Adrenal gland (tissue), 12 donors: ENCODE data around the gene PRKG1. TPM values are rescaled to one million over a fixed set of nuclear protein-coding genes. Genes with fewer than 3 reads are reported as not detected.

Experiments
- DNase-seq, 7 donors: peaks; one replicate each; pipeline ENCODE4 v3.0.0-alpha.2; 2019 to 2020
- H3K27ac ChIP-seq, 5 donors: fragments of 200-600 bp; sonication (generic) in 4 of 5; 1 replicate in 3 of 5; 2 replicates in 2 of 5; pipeline versions ENCODE4 v1.5.1 to v1.8.0; 2016 to 2020; ENCODE audit warnings: mild to moderate bottlenecking in 1 of 5
- H3K27me3 ChIP-seq: fragments of 200-600 bp; 2 replicates; pipeline ENCODE4 v1.8.0; 2021
- H3K36me3 ChIP-seq, 2 donors: fragments of 200-600 bp; replicated peaks in 1 of 2; 1 replicate in 1 of 2; 2 replicates in 1 of 2; pipeline versions ENCODE4 v1.5.1 to v1.8.0; 2018 to 2022
- H3K4me1 ChIP-seq, 2 donors: fragments of 200-600 bp; replicated peaks in 1 of 2; 1 replicate in 1 of 2; 2 replicates in 1 of 2; pipeline versions ENCODE4 v1.5.1 to v1.8.0; 2018 to 2021
- H3K4me3 ChIP-seq, 4 donors: fragments of 200-600 bp; sonication (generic) in 3 of 4; one replicate each; pipeline ENCODE4 v1.5.1; 2016 to 2018
- H3K9me3 ChIP-seq, 3 donors: fragments of 200-600 bp; sonication (generic) in 1 of 3; replicated peaks in 1 of 3; 1 replicate in 2 of 3; 2 replicates in 1 of 3; pipeline versions ENCODE4 v1.5.1 to v1.8.0; 2016 to 2021
- POLR2A ChIP-seq, 2 donors: fragments of 450-650 bp; IDR thresholded peaks; one replicate each; pipeline ENCODE4 v1.6.1; 2017; ENCODE audit warnings: antibody characterized with exemption in 2 of 2, mild to moderate bottlenecking in 2 of 2, moderate library complexity in 1 of 2
- WGBS, 4 donors: extraction: QIAGEN DNeasy Blood & Tissue Kit in 2 of 4; methylation state at CpG; one replicate each; pipeline versions ENCODE4 v1.1.5 to v1.1.7; 2013 to 2017; 5-methylcytosine and 5-hydroxymethylcytosine counted together
- intact Hi-C, 2 donors: fragments of 100-400 bp; cut with DNase I; formaldehyde crosslinking; loops; one replicate each; pipeline versions ENCODE4 v1.14.1 to v1.15.0; 2022 to 2023
- polyA plus RNA-seq, 3 donors: library from polyadenylated mRNA; stranded (reverse); fragments of 200-250 nt in 2 of 3; fragments of 350-450 nt in 1 of 3; fragmentation: Illumina TruSeq in 1 of 3; extraction: RNeasy Lipid Tissue Mini Kit (QIAGEN cat#74804) in 1 of 3; gene quantifications; one replicate each; pipeline ENCODE4 v1.2.3, GENCODE V29; 2013 to 2014
- total RNA-seq, 9 donors: library from RNA; depleted of rRNA in 4 of 9; stranded (reverse); fragments of >200 nt in 4 of 9; fragments of 120-200 nt in 1 of 9; fragmentation: NEBNext Ultra II Directional in 1 of 9; extraction: Animal tissue kit (Norgen Biotek cat#: 25700) in 1 of 9; gene quantifications; one replicate each; pipeline versions ENCODE4 v1.1.0 to v1.2.4, GENCODE V29; 2013 to 2023
- TF ChIP-seq, protein P1 (sequence below), 6 experiments: fragments of 450-650 bp in 4 of 6; fragments of 200-600 bp in 2 of 6; sonication (generic) in 1 of 6; IDR thresholded peaks; 1 replicate in 5 of 6; 2 replicates in 1 of 6; pipeline versions ENCODE4 v1.5.1 to v1.8.0; 2016 to 2021; ENCODE audit warnings: antibody characterized with exemption in 6 of 6, mild to moderate bottlenecking in 2 of 6, moderate library complexity in 1 of 6
- donor health status: healthy with polysubstance abuse.
- donor health status: Bipolar disorder and iron deficiency.
- donor health status: DM: yes; HTN: yes; CAD: no.
- donor health status: DM: no; HTN: no; CAD: no.
- donor health status: DM: no; HTN: no; CAD: no.
- donor health status: DM: yes; HTN: yes; CAD: no.

Gene PRKG1
- total and polyA plus RNA-seq, 12 donors, result 6.9 to 104 (median 29.7) TPM

- Histone ChIP-seq H3K36me3 (no peaks in the 10 kb centered on the region), H3K4me1 (no peaks in the 10 kb centered on the region), H3K4me3 (no peak overlapping the region), H3K27ac (no peak overlapping the region), H3K9me3 (no peaks in the 10 kb centered on the region), H3K27me3 (no peaks in the 10 kb centered on the region)
- TF ChIP-seq, protein P1, sequence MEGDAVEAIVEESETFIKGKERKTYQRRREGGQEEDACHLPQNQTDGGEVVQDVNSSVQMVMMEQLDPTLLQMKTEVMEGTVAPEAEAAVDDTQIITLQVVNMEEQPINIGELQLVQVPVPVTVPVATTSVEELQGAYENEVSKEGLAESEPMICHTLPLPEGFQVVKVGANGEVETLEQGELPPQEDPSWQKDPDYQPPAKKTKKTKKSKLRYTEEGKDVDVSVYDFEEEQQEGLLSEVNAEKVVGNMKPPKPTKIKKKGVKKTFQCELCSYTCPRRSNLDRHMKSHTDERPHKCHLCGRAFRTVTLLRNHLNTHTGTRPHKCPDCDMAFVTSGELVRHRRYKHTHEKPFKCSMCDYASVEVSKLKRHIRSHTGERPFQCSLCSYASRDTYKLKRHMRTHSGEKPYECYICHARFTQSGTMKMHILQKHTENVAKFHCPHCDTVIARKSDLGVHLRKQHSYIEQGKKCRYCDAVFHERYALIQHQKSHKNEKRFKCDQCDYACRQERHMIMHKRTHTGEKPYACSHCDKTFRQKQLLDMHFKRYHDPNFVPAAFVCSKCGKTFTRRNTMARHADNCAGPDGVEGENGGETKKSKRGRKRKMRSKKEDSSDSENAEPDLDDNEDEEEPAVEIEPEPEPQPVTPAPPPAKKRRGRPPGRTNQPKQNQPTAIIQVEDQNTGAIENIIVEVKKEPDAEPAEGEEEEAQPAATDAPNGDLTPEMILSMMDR (IDR thresholded peaks at IDR 0.05), result no peak
- no peak for TF ChIP-seq POLR2A (IDR thresholded peaks at IDR 0.05)
- DNase-seq, result no peak
- intact Hi-C loops, result no loop called here
Observed at GRCh38 chr10:51031950-51032349, 42.3 kb upstream of the PRKG1 start.

GRCh38 chr10:51034769-51035168 lies 39.5 kb upstream of the PRKG1 start:
- Histone ChIP-seq H3K4me3 (no peak overlapping the region), H3K4me1 (no peaks in the 10 kb centered on the region), H3K36me3 (no peaks in the 10 kb centered on the region), H3K27ac (no peak overlapping the region), H3K9me3 (no peaks in the 10 kb centered on the region), H3K27me3 (no peaks in the 10 kb centered on the region)
- intact Hi-C loops, result no loop called here
- DNase-seq, result no peak
- WGBS, 4 donors, result 91 to 95% (median 92%) methylated on average over 4 of the region's 4 CpGs
- TF ChIP-seq POLR2A (IDR thresholded peaks at IDR 0.05), result no peak
- TF ChIP-seq, protein P1 (IDR thresholded peaks at IDR 0.05), result no peak

DNA sequence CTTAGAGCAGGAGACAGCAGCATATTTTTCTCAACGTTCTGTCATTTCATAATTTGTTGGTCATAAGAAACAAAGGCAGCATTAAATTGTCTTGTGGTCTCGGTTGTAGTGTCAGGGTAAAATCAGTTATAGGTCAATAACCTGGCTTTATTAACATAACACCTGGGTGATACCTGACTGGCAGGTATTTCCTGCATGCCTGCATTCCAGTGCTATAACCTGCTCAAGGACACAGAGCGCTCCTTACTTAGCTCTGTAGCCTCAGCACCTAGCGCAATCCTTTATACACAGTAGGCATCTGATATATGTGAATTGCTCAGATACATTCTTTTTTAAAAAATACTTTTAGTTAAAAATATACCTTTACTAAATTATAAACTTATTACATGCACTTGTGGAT lies 38.9 kb upstream of the PRKG1 start:
- H3K4me1 ChIP-seq, result no peaks in the 10 kb centered on the region
- intact Hi-C loops, result no loop called here
- 85 to 92% (median 89%) methylated on average over 4 of the region's 4 CpGs for WGBS, 4 donors
- no peaks in the 10 kb centered on the region for H3K36me3 ChIP-seq
- no peaks in the 10 kb centered on the region for H3K27me3 ChIP-seq
- no peak overlapping the region for H3K4me3 ChIP-seq
- no peak overlapping the region for H3K27ac ChIP-seq
- H3K9me3 ChIP-seq, result no peaks in the 10 kb centered on the region
- no peak for DNase-seq
- TF ChIP-seq POLR2A (IDR thresholded peaks at IDR 0.05), result no peak
- TF ChIP-seq, protein P1 (IDR thresholded peaks at IDR 0.05), result no peak

GRCh38 chr10:51045871-51046270 lies 28.4 kb upstream of the PRKG1 start:
- no peaks in the 10 kb centered on the region for H3K9me3 ChIP-seq
- DNase-seq, result no peak
- no peak overlapping the region for H3K4me3 ChIP-seq
- H3K27ac ChIP-seq, result no peak overlapping the region
- no peaks in the 10 kb centered on the region for H3K27me3 ChIP-seq
- WGBS, 4 donors, result 89 to 98% (median 91%) methylated on average over 2 of the region's 2 CpGs
- intact Hi-C loops, result no loop called here
- TF ChIP-seq POLR2A (IDR thresholded peaks at IDR 0.05), result no peak
- TF ChIP-seq, protein P1 (IDR thresholded peaks at IDR 0.05), result no peak
- no peaks in the 10 kb centered on the region for H3K36me3 ChIP-seq
- no peaks in the 10 kb centered on the region for H3K4me1 ChIP-seq
